HUDEP-2 (cell line): ENCODE data around the gene HUNK.

Source experiments
- DNase-seq, 76 experiments: peaks; one replicate each; lab custom pipeline; 2025; ENCODE audit not compliant: unreplicated experiment in 76 of 76; lab: John Stamatoyannopoulos, UW

HUNK gene

GRCh38 chr21:31894457-31894856 is 21.6 kb downstream of the HUNK start:
- no peak for DNase-seq

- no peak for DNase-seq
Observed at GRCh38 chr21:31895077-31895835, 22.4 kb downstream of the HUNK start.

GRCh38 chr21:31896019-31896418 is 23.2 kb downstream of the HUNK start:
- DNase-seq: no peak

GRCh38 chr21:31897311-31897710 is 24.5 kb downstream of the HUNK start:
- DNase-seq: no peak

GRCh38 chr21:31898933-31899630 is 26.3 kb downstream of the HUNK start:
- DNase-seq: no peak

- DNase-seq: no peak
Observed at GRCh38 chr21:31900121-31900895, 27.5 kb downstream of the HUNK start.

GRCh38 chr21:31901315-31901714 is 28.5 kb downstream of the HUNK start:
- no peak for DNase-seq

- no peak for DNase-seq
Observed at GRCh38 chr21:31902438-31902837, 29.6 kb downstream of the HUNK start.

GRCh38 chr21:31903896-31904295 is 31.1 kb downstream of the HUNK start:
- no peak for DNase-seq

GRCh38 chr21:31905503-31906451 is 33.0 kb downstream of the HUNK start:
- no peak for DNase-seq

GRCh38 chr21:31908106-31909031 is 35.5 kb downstream of the HUNK start:
- DNase-seq: no peak

GRCh38 chr21:31909153-31910073 is 36.6 kb downstream of the HUNK start:
- DNase-seq: no peak

- no peak for DNase-seq
Observed at GRCh38 chr21:31910074-31910470, 37.3 kb downstream of the HUNK start.

GRCh38 chr21:31911138-31911907 is 38.5 kb downstream of the HUNK start:
- no peak for DNase-seq

- DNase-seq: no peak
Observed at GRCh38 chr21:31912501-31912900, 39.7 kb downstream of the HUNK start.

- no peak for DNase-seq
Observed at GRCh38 chr21:31913182-31913608, 40.4 kb downstream of the HUNK start.

GRCh38 chr21:31914472-31914871 is 41.7 kb downstream of the HUNK start:
- DNase-seq: no peak

GRCh38 chr21:31915566-31915965 is 42.7 kb downstream of the HUNK start:
- DNase-seq: no peak
